ENCODE results near the gene EPB41L2. TPM values are rescaled to one million over a fixed set of nuclear protein-coding genes. Genes with fewer than 3 reads are reported as not detected.

The EPB41L2 gene
- total RNA-seq, 2 donors from 2014 or later = 160 to 189 TPM

DNA sequence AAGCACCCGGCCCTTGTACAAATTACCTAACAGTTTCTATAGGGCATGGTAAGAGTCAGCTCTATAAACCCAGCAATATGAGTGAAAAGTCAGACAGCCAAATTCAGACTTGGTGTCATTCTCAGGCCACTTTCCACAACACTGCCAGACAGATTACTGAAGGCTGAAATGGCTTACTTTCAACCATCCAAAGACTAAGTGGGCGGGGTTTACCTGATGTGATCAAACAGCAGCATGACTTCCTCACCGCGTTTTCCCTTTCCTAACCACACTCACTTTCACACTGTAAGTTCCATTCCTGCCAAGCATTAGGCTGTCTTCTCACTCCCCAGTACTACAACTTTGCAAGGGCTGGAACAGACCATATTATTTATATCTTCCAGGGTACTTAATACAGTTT, 149.9 kb downstream of the EPB41L2 start:
- no peak for DNase-seq
- Mint-ChIP-seq H3K9me3 (peaks cover 24% of the 10 kb centered on the region), H3K27ac (no peak overlapping the region), H3K4me3 (no peak overlapping the region), H3K27me3 (ENCODE audit: insufficient read depth) (no peaks in the 10 kb centered on the region), H3K36me3 (ENCODE audit: low read depth) (peaks cover 26% of the 10 kb centered on the region), H3K4me1 (peaks cover 13% of the 10 kb centered on the region)
- TF ChIP-seq, protein P1, sequence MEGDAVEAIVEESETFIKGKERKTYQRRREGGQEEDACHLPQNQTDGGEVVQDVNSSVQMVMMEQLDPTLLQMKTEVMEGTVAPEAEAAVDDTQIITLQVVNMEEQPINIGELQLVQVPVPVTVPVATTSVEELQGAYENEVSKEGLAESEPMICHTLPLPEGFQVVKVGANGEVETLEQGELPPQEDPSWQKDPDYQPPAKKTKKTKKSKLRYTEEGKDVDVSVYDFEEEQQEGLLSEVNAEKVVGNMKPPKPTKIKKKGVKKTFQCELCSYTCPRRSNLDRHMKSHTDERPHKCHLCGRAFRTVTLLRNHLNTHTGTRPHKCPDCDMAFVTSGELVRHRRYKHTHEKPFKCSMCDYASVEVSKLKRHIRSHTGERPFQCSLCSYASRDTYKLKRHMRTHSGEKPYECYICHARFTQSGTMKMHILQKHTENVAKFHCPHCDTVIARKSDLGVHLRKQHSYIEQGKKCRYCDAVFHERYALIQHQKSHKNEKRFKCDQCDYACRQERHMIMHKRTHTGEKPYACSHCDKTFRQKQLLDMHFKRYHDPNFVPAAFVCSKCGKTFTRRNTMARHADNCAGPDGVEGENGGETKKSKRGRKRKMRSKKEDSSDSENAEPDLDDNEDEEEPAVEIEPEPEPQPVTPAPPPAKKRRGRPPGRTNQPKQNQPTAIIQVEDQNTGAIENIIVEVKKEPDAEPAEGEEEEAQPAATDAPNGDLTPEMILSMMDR (conservative IDR thresholded peaks at IDR 0.05) = no peak
- Histone ChIP-seq H3K27me3 (ENCODE audit: control insufficient read depth, insufficient read depth, low read length, poor library complexity, severe bottlenecking) (no peaks in the 10 kb centered on the region), H3K27ac (ENCODE audit: low read depth, low read length) (no peak overlapping the region), H3K36me3 (ENCODE audit: control insufficient read depth, insufficient read depth, low read length) (peaks cover 13% of the 10 kb centered on the region), H3K9ac (ENCODE audit: extremely low read depth, low read length, poor library complexity, severe bottlenecking) (no peak overlapping the region), H3K4me3 (ENCODE audit: low read length) (no peak overlapping the region), H3K9me3 (ENCODE audit: control insufficient read depth, low read length) (no peaks in the 10 kb centered on the region), H3K4me1 (ENCODE audit: control insufficient read depth, insufficient read depth, low read length) (no peaks in the 10 kb centered on the region)
- 52 to 78% methylated on average over 2 to 4 of the region's 4 CpGs for WGBS, 2 experiments (ENCODE audit: insufficient coverage in 1 of 2, insufficient read length in 1 of 2)

DNA sequence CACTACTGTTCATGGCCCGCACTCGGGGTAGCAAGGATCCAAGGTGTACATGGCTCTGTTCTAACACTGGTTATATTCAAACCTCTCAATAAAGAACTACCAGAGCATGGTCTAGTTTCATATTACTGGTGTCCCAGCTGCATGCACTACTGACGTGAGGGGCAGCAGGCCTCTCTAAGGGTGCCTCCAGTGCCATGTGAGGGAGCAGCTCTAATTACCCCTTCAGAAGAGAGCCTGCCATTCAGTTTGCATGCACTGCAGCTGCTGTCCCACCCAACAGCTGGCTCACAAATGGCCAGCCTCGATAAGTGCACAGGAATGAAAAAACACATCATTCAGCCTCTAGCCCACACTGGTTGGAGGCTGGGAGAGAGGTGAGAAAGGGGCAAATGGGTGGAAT, 150.6 kb downstream of the EPB41L2 start:
- no peak overlapping the region for H3K9ac ChIP-seq (ENCODE audit: extremely low read depth, low read length, poor library complexity, severe bottlenecking)
- H3K4me3 ChIP-seq (ENCODE audit: low read length) = no peak overlapping the region
- H3K4me1 Mint-ChIP-seq = peaks cover 14% of the 10 kb centered on the region
- no peak overlapping the region for H3K4me3 Mint-ChIP-seq
- DNase-seq = no peak
- H3K27ac ChIP-seq (ENCODE audit: low read depth, low read length) = no peak overlapping the region
- TF ChIP-seq, protein P1 (conservative IDR thresholded peaks at IDR 0.05) = no peak
- peaks cover 13% of the 10 kb centered on the region for H3K36me3 ChIP-seq (ENCODE audit: control insufficient read depth, insufficient read depth, low read length)
- no peaks in the 10 kb centered on the region for H3K27me3 Mint-ChIP-seq (ENCODE audit: insufficient read depth)
- H3K9me3 Mint-ChIP-seq = peaks cover 24% of the 10 kb centered on the region
- no peaks in the 10 kb centered on the region for H3K4me1 ChIP-seq (ENCODE audit: control insufficient read depth, insufficient read depth, low read length)
- WGBS, 2 experiments (ENCODE audit: insufficient coverage in 1 of 2, insufficient read length in 1 of 2) = 79 to 89% methylated on average over 3 to 4 of the region's 4 CpGs
- no peaks in the 10 kb centered on the region for H3K27me3 ChIP-seq (ENCODE audit: control insufficient read depth, insufficient read depth, low read length, poor library complexity, severe bottlenecking)
- H3K36me3 Mint-ChIP-seq (ENCODE audit: low read depth) = peaks cover 27% of the 10 kb centered on the region
- H3K27ac Mint-ChIP-seq = no peak overlapping the region
- H3K9me3 ChIP-seq (ENCODE audit: control insufficient read depth, low read length) = no peaks in the 10 kb centered on the region

DNA sequence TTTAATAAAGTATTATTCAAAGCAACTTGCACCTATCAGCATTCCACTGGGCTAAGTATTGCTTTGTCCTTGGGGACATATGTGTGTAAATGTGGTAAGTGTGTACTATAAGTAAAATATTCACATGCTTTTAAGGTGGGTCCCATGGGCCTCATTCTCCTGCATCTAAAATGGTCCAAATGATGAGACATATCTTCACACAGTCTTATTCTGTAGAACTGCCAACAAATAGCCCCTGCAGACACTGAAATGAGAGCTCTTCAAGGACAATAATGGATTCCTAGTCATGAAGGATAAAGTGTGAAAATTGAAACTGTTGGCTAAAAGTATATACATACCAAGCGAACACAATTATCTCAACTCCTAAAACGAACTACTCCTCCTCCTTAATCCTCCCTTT, 154.1 kb downstream of the EPB41L2 start:
- H3K4me1 ChIP-seq (ENCODE audit: control insufficient read depth, insufficient read depth, low read length) = no peaks in the 10 kb centered on the region
- peaks cover 20% of the 10 kb centered on the region for H3K9me3 Mint-ChIP-seq
- H3K27ac Mint-ChIP-seq = no peak overlapping the region
- H3K36me3 Mint-ChIP-seq (ENCODE audit: low read depth) = peaks cover 17% of the 10 kb centered on the region
- WGBS, 2 experiments (ENCODE audit: insufficient coverage in 1 of 2, insufficient read length in 1 of 2) = no CpG with 5 or more reads among the region's 2 CpGs
- TF ChIP-seq, protein P1 (conservative IDR thresholded peaks at IDR 0.05) = no peak
- no peak overlapping the region for H3K4me3 ChIP-seq (ENCODE audit: low read length)
- H3K4me3 Mint-ChIP-seq = no peak overlapping the region
- peaks cover 14% of the 10 kb centered on the region for H3K4me1 Mint-ChIP-seq
- DNase-seq = no peak
- H3K9me3 ChIP-seq (ENCODE audit: control insufficient read depth, low read length) = no peaks in the 10 kb centered on the region
- H3K27me3 Mint-ChIP-seq (ENCODE audit: insufficient read depth) = no peaks in the 10 kb centered on the region
- H3K27me3 ChIP-seq (ENCODE audit: control insufficient read depth, insufficient read depth, low read length, poor library complexity, severe bottlenecking) = no peaks in the 10 kb centered on the region
- H3K9ac ChIP-seq (ENCODE audit: extremely low read depth, low read length, poor library complexity, severe bottlenecking) = no peak overlapping the region
- H3K36me3 ChIP-seq (ENCODE audit: control insufficient read depth, insufficient read depth, low read length) = no peaks in the 10 kb centered on the region
- no peak overlapping the region for H3K27ac ChIP-seq (ENCODE audit: low read depth, low read length)

Data from endodermal cell (in vitro differentiated cells).